ENCODE results near the gene ADA.

DNA sequence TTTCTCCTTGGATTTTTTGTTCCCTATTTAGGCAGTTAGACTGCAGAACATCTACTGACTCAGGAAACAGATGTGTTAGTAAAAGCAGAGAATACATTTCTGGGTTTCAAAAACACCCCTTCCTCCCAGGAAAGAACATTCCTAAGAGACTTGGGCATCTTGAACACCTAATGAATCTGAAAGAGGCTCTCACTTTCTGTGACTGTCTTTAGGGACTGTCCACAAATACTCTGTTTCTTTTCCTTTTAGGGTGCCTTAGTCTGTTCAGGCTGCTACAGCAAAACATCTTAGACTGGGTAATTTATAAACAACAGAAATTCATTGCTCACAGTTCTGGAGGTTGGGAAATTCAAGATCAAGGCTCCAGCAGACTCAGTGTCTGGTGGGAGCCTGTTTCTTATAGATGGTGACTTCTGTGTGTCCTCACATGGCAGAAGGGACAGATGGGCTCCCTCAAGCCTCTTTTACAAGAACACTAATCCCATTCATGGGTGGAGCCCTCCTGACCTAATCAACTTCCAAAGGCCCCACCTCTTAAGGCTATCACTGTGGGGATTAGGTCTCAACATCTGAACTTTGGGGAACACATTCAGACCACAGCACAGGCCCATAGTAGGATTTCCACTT is 44.3 kb upstream of the ADA start:
- no peak for TF ChIP-seq CTCF (IDR thresholded peaks at IDR 0.05; ENCODE audit: insufficient read depth, low read length)
- TF ChIP-seq GABPA (IDR thresholded peaks at IDR 0.05; ENCODE audit: low read depth): no peak
- TF ChIP-seq POLR2AphosphoS5 (IDR thresholded peaks at IDR 0.05; ENCODE audit: low read depth): no peak
- TF ChIP-seq, protein P1, sequence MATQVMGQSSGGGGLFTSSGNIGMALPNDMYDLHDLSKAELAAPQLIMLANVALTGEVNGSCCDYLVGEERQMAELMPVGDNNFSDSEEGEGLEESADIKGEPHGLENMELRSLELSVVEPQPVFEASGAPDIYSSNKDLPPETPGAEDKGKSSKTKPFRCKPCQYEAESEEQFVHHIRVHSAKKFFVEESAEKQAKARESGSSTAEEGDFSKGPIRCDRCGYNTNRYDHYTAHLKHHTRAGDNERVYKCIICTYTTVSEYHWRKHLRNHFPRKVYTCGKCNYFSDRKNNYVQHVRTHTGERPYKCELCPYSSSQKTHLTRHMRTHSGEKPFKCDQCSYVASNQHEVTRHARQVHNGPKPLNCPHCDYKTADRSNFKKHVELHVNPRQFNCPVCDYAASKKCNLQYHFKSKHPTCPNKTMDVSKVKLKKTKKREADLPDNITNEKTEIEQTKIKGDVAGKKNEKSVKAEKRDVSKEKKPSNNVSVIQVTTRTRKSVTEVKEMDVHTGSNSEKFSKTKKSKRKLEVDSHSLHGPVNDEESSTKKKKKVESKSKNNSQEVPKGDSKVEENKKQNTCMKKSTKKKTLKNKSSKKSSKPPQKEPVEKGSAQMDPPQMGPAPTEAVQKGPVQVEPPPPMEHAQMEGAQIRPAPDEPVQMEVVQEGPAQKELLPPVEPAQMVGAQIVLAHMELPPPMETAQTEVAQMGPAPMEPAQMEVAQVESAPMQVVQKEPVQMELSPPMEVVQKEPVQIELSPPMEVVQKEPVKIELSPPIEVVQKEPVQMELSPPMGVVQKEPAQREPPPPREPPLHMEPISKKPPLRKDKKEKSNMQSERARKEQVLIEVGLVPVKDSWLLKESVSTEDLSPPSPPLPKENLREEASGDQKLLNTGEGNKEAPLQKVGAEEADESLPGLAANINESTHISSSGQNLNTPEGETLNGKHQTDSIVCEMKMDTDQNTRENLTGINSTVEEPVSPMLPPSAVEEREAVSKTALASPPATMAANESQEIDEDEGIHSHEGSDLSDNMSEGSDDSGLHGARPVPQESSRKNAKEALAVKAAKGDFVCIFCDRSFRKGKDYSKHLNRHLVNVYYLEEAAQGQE (IDR thresholded peaks at IDR 0.05; ENCODE audit: insufficient replicate concordance, low read depth): no peak
- no peak for TF ChIP-seq SPI1 (IDR thresholded peaks at IDR 0.05; ENCODE audit: borderline replicate concordance, low read depth)
